ENCODE measurements around the gene SDHA. TPM values are rescaled to one million over a fixed set of nuclear protein-coding genes. Genes with fewer than 3 reads are reported as not detected.
A peak's percentile ranks its signal among the peaks of the same experiment; 100 is the strongest.

SDHA gene
- total RNA-seq, 4 donors from 2014 or later, result 155 to 471 (median 250) TPM

GRCh38 chr5:187617-188451 lies 30.3 kb upstream of the SDHA start:
- in situ Hi-C loops (cut with MboI; ENCODE audit: low pct_ligation_motif_present in 1 of 4, low pct_unique_long_range_greater_than_20kb in 1 of 4, low sequenced_read_pairs in 3 of 4), result no loop called here

GRCh38 chr5:188488-189481 lies 29.3 kb upstream of the SDHA start:
- Histone ChIP-seq H3K4me3 (peak overlapping the region in 2 of 4 donors; percentile 9 to 13), H3K9me3 (no peaks in the 10 kb centered on the region), H3K4me1 (peaks cover 4 to 17% (median 14%) of the 10 kb centered on the region in 4 donors), H3K27me3 (peaks cover 24% of the 10 kb centered on the region), H3K36me3 (no peaks in the 10 kb centered on the region), H3K27ac (no peak overlapping the region)
- TF ChIP-seq CTCF (IDR thresholded peaks at IDR 0.05) (peak; percentile 92 to 97 (median 95)), POLR2A (IDR thresholded peaks at IDR 0.05) (no peak)
- WGBS, 2 donors (ENCODE audit: low coverage in 1 of 2), result 44 to 100% methylated on average over 2 to 25 of the region's 37 CpGs
- in situ Hi-C loops (cut with MboI; ENCODE audit: low pct_ligation_motif_present in 1 of 4, low pct_unique_long_range_greater_than_20kb in 1 of 4, low sequenced_read_pairs in 3 of 4), result no loop called here
- DNase-seq, result peak; percentile 91
- intact Hi-C loops (cut with DNase I; ENCODE audit: low total_unique reads), result no loop called here

More at GRCh38 chr5:187617-188451, 30.3 kb upstream of the SDHA start:
- peaks cover 24% of the 10 kb centered on the region for H3K27me3 ChIP-seq
- no peak overlapping the region for H3K27ac ChIP-seq
- peaks cover 4 to 17% (median 14%) of the 10 kb centered on the region in 4 donors for H3K4me1 ChIP-seq
- DNase-seq, result no peak
- intact Hi-C loops (cut with DNase I; ENCODE audit: low total_unique reads), result no loop called here
- H3K9me3 ChIP-seq, result no peaks in the 10 kb centered on the region
- WGBS, 2 donors (ENCODE audit: low coverage in 1 of 2), result 54% methylated on average over 16 of the region's 21 CpGs; no CpG with 5 or more reads in 1 of the 2 donors
- TF ChIP-seq POLR2A (IDR thresholded peaks at IDR 0.05) (no peak), EP300 (IDR thresholded peaks at IDR 0.05; ENCODE audit: low read depth) (no peak), POLR2AphosphoS5 (IDR thresholded peaks at IDR 0.05) (no peak), CTCF (IDR thresholded peaks at IDR 0.05) (no peak)
- H3K36me3 ChIP-seq, result no peaks in the 10 kb centered on the region
- H3K4me3 ChIP-seq, result peak overlapping the region in 2 of 4 donors; percentile 9 to 13

- WGBS, 2 donors (ENCODE audit: low coverage in 1 of 2), result 93% methylated on average over 9 of the region's 10 CpGs; no CpG with 5 or more reads in 1 of the 2 donors
- TF ChIP-seq CTCF (IDR thresholded peaks at IDR 0.05), result no peak
- no peak for TF ChIP-seq POLR2A (IDR thresholded peaks at IDR 0.05)
- no peak for TF ChIP-seq EP300 (IDR thresholded peaks at IDR 0.05; ENCODE audit: low read depth)
- Histone ChIP-seq H3K9me3 (no peaks in the 10 kb centered on the region), H3K4me3 (no peak overlapping the region), H3K36me3 (no peaks in the 10 kb centered on the region), H3K27me3 (peaks cover 24% of the 10 kb centered on the region), H3K27ac (no peak overlapping the region), H3K4me1 (peaks cover 4 to 17% (median 14%) of the 10 kb centered on the region in 4 donors)
- no peak for DNase-seq
- in situ Hi-C loops (cut with MboI; ENCODE audit: low pct_ligation_motif_present in 1 of 4, low pct_unique_long_range_greater_than_20kb in 1 of 4, low sequenced_read_pairs in 3 of 4), result no loop called here
- intact Hi-C loops (cut with DNase I; ENCODE audit: low total_unique reads), result no loop called here
Observed at GRCh38 chr5:189486-189885, 28.6 kb upstream of the SDHA start.

GRCh38 chr5:189976-190365 lies 28.1 kb upstream of the SDHA start:
- Histone ChIP-seq H3K4me3 (no peak overlapping the region), H3K36me3 (no peaks in the 10 kb centered on the region), H3K27ac (peak overlapping the region in 1 of 4 donors; percentile 69), H3K9me3 (no peaks in the 10 kb centered on the region), H3K27me3 (peaks cover 24% of the 10 kb centered on the region), H3K4me1 (peaks cover 4 to 17% (median 14%) of the 10 kb centered on the region in 4 donors)
- intact Hi-C loops (cut with DNase I; ENCODE audit: low total_unique reads) (no loop called here), in situ Hi-C loops (cut with MboI; ENCODE audit: low pct_ligation_motif_present in 1 of 4, low pct_unique_long_range_greater_than_20kb in 1 of 4, low sequenced_read_pairs in 3 of 4) (no loop called here)
- no peak for DNase-seq
- WGBS, 2 donors (ENCODE audit: low coverage in 1 of 2), result 75% methylated on average over 11 of the region's 11 CpGs; no CpG with 5 or more reads in 1 of the 2 donors
- TF ChIP-seq EP300 (IDR thresholded peaks at IDR 0.05; ENCODE audit: low read depth) (no peak), POLR2AphosphoS5 (IDR thresholded peaks at IDR 0.05) (no peak), POLR2A (IDR thresholded peaks at IDR 0.05) (no peak), CTCF (IDR thresholded peaks at IDR 0.05) (no peak)
